Endothelial cell of umbilical vein (primary cell): ENCODE data around the gene FOXN1.

Experiments used
- EZH2 ChIP-seq: IDR thresholded peaks from 2 replicates; pipeline ENCODE4 v1.6.1; 2012; ENCODE audit warnings: borderline replicate concordance, low read depth, mild to moderate bottlenecking, moderate library complexity, low read length, inconsistent platforms; ENCODE audit not compliant: severe bottlenecking
- FOS ChIP-seq: IDR thresholded peaks from 2 replicates; pipeline ENCODE4 v1.6.1; 2011; ENCODE audit warnings: mild to moderate bottlenecking, low read length, moderate library complexity, borderline replicate concordance; ENCODE audit not compliant: insufficient read depth
- GATA2 ChIP-seq: IDR thresholded peaks from 2 replicates; pipeline ENCODE4 v1.7.0; 2011; ENCODE audit warnings: low read depth, mild to moderate bottlenecking, moderate library complexity, mixed read lengths, low read length; ENCODE audit not compliant: insufficient read length, insufficient read depth
- JUN ChIP-seq: IDR thresholded peaks from 2 replicates; pipeline ENCODE4 v1.6.1; 2011; ENCODE audit warnings: borderline replicate concordance, low read depth; ENCODE audit not compliant: insufficient read length, insufficient read depth
- MYC ChIP-seq: IDR thresholded peaks from one replicate; pipeline ENCODE4 v1.6.1; 2011; ENCODE audit warnings: mild to moderate bottlenecking, low read depth, low read length
- POLR2A ChIP-seq: IDR thresholded peaks from 2 replicates; pipeline ENCODE4 v1.6.1; 2012; ENCODE audit warnings: low read depth, mild to moderate bottlenecking, control low read depth, low read length
- POLR2AphosphoS5 ChIP-seq: IDR thresholded peaks from 2 replicates; pipeline ENCODE4 v1.6.1; 2012; ENCODE audit warnings: low read depth, mild to moderate bottlenecking, control low read depth, low read length, moderate library complexity; ENCODE audit not compliant: insufficient read depth
- TF ChIP-seq, protein P1 (sequence below), 2 donors: IDR thresholded peaks; 1 replicate in 1 of 2; 2 replicates in 1 of 2; pipeline ENCODE4 v1.5.1; 2011; ENCODE audit warnings: low read length in 2 of 2, mild to moderate bottlenecking in 2 of 2, moderate library complexity in 2 of 2, control low read depth in 1 of 2, inconsistent platforms in 1 of 2, low read depth in 1 of 2; ENCODE audit not compliant: insufficient read depth in 1 of 2; ENCODE audit errors: extremely low read depth in 1 of 2
- TF ChIP-seq, protein P2 (sequence below): IDR thresholded peaks from 2 replicates; pipeline ENCODE4 v1.6.1; 2011; ENCODE audit not compliant: insufficient read depth, insufficient read length

- TF ChIP-seq, protein P1, sequence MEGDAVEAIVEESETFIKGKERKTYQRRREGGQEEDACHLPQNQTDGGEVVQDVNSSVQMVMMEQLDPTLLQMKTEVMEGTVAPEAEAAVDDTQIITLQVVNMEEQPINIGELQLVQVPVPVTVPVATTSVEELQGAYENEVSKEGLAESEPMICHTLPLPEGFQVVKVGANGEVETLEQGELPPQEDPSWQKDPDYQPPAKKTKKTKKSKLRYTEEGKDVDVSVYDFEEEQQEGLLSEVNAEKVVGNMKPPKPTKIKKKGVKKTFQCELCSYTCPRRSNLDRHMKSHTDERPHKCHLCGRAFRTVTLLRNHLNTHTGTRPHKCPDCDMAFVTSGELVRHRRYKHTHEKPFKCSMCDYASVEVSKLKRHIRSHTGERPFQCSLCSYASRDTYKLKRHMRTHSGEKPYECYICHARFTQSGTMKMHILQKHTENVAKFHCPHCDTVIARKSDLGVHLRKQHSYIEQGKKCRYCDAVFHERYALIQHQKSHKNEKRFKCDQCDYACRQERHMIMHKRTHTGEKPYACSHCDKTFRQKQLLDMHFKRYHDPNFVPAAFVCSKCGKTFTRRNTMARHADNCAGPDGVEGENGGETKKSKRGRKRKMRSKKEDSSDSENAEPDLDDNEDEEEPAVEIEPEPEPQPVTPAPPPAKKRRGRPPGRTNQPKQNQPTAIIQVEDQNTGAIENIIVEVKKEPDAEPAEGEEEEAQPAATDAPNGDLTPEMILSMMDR (IDR thresholded peaks at IDR 0.05; ENCODE audit: extremely low read depth in 1 of 2, insufficient read depth in 1 of 2, low read depth in 1 of 2, low read length in 2 of 2), result no peak
- TF ChIP-seq EZH2 (no peak), POLR2A (no peak), POLR2AphosphoS5 (no peak), JUN (no peak), MYC (no peak), GATA2 (no peak), FOS (no peak)
- TF ChIP-seq, protein P2, sequence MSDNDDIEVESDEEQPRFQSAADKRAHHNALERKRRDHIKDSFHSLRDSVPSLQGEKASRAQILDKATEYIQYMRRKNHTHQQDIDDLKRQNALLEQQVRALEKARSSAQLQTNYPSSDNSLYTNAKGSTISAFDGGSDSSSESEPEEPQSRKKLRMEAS, result no peak
Measured at GRCh38 chr17:28477928-28478327, 28.2 kb upstream of the FOXN1 start.
